Measurements from ENCODE around the gene TECTA. TPM values are rescaled to one million over a fixed set of nuclear protein-coding genes. Genes with fewer than 3 reads are reported as not detected.
"Not testable (repeated sequence)": the region's sequence is repeated elsewhere in the genome, so short reads cannot be mapped to it uniquely, and the experiment has no call there.

TECTA gene
- total RNA-seq, 2 donors from 2014 or later: 0.20 to 0.33 TPM

DNA sequence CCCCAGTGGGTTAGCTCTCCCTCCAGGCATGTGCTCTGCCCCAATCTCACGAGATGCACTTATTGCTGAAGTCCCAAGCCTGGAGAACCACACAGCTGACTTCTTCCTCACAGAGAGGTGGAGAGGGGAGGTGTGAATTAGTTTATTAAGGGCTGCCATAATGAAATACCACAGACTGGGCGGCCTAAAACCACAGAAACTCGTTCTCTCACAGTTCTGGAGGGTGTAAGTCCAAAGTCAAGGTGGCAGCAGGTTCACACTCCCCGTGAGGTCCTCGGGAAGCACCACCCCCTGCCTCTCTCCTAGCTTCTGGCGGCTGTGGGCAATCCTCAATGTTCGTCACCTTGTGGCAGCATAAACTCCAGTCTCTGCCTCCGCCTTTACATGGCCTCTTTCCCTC lies 39.3 kb downstream of the TECTA start:
- DNase-seq (ENCODE audit: low spot score in 2 of 2) (no peak), ATAC-seq (no peak)
- Mint-ChIP-seq H3K9me3 (no peaks in the 10 kb centered on the region), H3K36me3 (no peaks in the 10 kb centered on the region), H3K27ac (no peak overlapping the region)

DNA sequence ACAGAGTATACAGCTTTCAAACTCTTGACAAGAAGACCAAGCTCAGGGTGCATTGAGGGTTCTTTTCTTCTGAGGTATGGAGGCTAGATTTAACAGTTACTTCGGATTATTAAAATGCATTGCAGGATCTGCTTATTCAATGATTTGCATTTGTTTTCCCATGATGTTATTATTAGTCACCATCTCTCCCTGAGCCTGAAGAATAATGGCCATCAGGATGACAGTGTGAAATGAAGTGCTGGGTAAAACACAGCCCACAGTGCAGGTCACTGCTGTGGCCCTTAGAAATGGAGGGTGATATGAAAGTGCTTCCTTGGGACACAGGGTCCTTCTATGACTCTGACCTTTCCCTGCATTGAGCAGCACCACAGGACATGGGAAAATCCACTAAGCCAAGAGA lies 40.0 kb downstream of the TECTA start:
- no peaks in the 10 kb centered on the region for H3K9me3 Mint-ChIP-seq
- no peaks in the 10 kb centered on the region for H3K36me3 Mint-ChIP-seq
- ATAC-seq: no peak
- H3K27ac Mint-ChIP-seq: no peak overlapping the region
- DNase-seq (ENCODE audit: low spot score in 2 of 2): no peak

DNA sequence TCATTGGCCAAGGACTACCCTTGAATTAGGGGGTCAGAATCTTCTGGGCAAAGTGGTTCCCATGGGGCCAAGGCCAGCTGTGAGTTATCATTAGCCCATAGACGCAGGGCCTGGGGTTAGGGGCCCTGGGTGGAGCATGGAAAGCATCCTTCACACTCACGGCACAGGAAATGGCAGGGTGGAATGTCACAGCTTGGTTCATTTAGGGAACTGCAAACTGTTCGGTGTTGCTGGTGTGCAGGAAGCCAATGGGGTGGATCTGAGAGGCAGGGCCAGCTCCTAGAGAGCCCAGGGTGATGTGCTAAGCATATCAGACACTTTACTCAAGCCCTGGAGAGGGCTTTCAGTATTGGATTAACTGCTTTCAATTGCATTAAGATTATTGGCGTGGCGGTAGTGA lies 42.9 kb downstream of the TECTA start:
- no peaks in the 10 kb centered on the region for H3K36me3 Mint-ChIP-seq
- ATAC-seq: no peak
- no peaks in the 10 kb centered on the region for H3K9me3 Mint-ChIP-seq
- DNase-seq (ENCODE audit: low spot score in 2 of 2): no peak
- H3K27ac Mint-ChIP-seq: peak overlapping the region in 1 of 2 donors; percentile 40

DNA sequence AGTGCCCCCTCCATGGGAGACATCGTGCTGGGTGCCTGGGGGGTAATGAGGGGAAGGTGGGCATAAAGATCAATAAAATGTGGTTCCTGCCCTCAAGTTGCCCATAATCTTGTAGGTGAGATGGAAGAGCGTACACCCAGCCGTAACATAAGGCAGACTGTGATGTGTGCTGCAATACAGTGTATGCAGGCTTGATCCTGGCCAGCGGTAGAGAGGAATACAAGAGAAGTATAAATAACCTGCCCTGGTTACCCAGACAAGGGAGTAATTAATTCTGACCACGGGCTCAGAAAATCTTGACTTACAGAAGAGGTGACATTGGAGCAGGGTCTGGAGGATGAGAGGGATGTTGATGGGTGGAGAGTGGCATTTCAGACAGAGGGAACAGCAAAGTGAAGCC lies 43.7 kb downstream of the TECTA start:
- Mint-ChIP-seq H3K27ac (no peak overlapping the region), H3K9me3 (no peaks in the 10 kb centered on the region), H3K36me3 (no peaks in the 10 kb centered on the region)
- DNase-seq (ENCODE audit: low spot score in 2 of 2) (no peak), ATAC-seq (no peak)

DNA sequence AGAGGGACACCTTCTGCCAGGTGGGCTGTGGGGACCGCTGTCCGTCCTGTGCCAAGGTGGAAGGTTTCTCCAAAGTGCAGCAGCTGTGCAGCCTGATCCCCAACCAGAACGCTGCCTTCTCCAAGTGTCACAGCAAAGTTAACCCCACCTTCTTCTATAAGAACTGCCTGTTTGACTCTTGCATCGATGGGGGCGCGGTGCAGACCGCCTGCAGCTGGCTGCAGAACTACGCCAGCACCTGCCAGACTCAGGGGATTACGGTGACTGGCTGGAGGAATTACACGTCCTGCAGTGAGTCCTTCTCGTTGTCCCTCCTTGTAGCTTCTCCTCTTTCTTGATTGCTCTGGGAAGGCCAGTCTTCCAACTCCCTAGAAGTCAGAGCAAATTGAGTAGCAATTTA lies 44.8 kb downstream of the TECTA start:
- Mint-ChIP-seq H3K36me3 (no peaks in the 10 kb centered on the region), H3K27ac (no peak overlapping the region), H3K9me3 (no peaks in the 10 kb centered on the region)
- ATAC-seq: no peak
- no peak for DNase-seq (ENCODE audit: low spot score in 2 of 2)

DNA sequence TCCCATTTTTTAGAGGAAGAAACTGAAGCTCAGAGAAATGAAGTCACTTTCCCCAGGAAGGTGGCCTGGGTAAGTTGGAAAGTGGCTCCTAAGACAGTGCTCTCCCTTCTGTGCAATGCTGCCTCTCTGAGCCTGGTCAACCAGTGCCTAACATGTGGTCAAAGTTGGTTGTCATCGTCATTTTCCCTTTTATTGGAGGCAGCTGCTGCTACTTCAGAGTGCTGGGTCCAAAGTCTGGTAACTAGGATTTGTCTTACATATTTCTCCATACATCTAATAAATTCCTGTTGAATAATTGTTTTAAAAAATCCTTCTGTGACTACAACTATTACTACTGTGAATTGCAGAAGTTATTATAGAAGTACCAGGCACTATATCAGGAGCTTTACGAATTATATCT lies 48.1 kb downstream of the TECTA start:
- Mint-ChIP-seq H3K27ac (no peak overlapping the region), H3K36me3 (no peaks in the 10 kb centered on the region), H3K9me3 (no peaks in the 10 kb centered on the region)
- ATAC-seq (no peak), DNase-seq (ENCODE audit: low spot score in 2 of 2) (no peak)

DNA sequence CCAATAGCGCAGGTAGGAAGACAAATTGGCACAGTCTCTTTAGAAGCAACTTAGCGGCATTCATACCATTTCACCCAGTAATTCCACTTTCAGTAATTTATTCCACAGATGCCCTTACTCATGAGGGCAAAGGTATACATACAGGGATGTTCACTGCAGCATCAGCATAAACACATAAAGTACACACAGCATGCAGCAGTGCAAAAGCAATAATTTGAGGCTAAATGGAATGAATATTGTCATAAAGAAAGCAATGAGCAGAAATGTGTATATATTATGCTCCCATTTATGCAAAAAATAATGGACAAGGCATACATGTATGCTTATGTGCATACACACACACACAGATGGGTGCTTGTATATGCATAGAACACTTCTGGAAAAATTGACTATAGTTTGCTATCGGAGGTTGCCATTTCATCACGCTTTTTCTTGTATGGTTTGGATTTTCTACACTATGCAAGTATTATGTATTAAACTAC lies 50.2 kb downstream of the TECTA start:
- no peaks in the 10 kb centered on the region for H3K36me3 Mint-ChIP-seq
- H3K27ac Mint-ChIP-seq: no peak overlapping the region
- DNase-seq (ENCODE audit: low spot score in 2 of 2) (no peak), ATAC-seq (no peak)
- no peaks in the 10 kb centered on the region for H3K9me3 Mint-ChIP-seq

DNA sequence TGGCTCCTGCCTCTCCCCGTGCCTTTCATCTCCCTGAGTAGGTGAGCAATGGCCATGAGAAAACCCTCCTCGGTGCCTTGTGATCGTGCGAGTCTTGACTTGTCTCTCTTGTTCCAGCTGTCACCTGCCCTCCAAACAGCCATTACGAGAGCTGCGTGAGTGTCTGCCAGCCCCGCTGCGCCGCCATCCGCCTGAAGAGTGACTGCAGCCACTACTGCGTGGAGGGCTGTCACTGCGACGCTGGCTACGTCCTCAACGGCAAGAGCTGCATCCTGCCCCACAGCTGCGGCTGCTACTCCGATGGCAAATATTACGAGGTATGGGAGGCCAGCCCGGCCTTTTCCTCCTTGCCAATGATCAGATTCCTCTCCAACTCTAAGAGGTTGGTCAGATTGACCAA lies 51.7 kb downstream of the TECTA start:
- no peaks in the 10 kb centered on the region for H3K36me3 Mint-ChIP-seq
- DNase-seq (ENCODE audit: low spot score in 2 of 2): no peak
- no peak overlapping the region for H3K27ac Mint-ChIP-seq
- ATAC-seq: no peak
- no peaks in the 10 kb centered on the region for H3K9me3 Mint-ChIP-seq

DNA sequence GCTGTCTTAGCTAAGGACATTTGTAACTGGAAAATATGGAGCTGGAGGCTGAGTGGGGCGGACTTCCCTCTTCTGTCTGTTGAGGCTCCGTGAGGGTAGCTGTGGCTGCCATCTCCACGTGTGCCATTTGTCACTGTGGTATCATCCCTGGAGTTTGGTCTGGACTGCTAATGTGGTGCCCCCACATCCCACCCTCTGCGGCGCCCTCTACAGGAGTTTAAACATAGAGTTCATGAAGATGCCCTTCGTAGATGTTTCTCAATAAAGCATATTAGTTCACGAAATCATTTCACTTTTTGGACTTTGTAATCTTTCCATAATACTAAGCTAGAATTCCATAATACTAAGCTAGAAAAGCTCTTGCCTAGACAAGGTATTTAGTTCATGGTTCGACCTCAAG lies 52.4 kb downstream of the TECTA start:
- DNase-seq (ENCODE audit: low spot score in 2 of 2) (no peak), ATAC-seq (no peak)
- Mint-ChIP-seq H3K36me3 (no peaks in the 10 kb centered on the region), H3K9me3 (no peaks in the 10 kb centered on the region), H3K27ac (no peak overlapping the region)

DNA sequence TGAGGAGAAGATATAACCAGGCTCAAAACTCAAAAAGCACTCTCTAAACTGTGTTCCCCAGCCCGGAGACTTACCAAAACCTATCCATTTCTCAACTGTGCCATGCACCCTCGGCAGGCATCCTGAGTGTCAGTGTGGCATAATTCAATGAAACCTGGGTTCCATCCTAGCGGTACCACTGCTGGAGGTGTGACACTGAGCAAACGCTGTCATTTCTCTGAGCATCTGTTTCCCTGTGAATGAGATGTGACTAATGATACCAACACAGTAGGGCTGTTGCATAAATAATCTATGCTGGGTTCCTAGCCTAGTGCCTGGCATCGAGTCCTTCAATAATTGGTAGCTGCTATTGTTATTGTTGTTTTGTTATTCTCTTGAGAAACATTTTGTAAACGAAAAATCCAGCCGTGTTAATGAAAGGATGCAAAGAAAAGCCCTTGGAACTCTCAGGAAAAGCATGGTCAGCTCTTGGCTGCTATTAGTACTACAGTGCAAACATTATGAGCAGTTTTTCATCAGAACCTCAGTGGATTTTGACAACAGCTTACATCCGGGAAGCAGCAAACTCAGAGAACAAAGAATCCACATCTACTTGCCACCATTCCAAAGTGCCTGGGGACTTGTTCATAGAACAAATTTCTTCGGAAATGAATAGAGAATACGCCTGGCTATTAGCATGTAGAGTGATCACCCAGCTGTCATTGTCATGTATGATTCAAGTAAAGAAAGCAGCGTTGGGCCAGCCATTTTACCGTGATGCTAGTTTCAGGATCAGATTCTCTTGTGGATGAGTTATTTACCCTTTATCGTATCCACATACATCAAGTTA lies 53.7 kb downstream of the TECTA start:
- Mint-ChIP-seq H3K27ac (no peak overlapping the region), H3K36me3 (no peaks in the 10 kb centered on the region), H3K9me3 (no peaks in the 10 kb centered on the region)
- ATAC-seq (no peak), DNase-seq (ENCODE audit: low spot score in 2 of 2) (no peak)

DNA sequence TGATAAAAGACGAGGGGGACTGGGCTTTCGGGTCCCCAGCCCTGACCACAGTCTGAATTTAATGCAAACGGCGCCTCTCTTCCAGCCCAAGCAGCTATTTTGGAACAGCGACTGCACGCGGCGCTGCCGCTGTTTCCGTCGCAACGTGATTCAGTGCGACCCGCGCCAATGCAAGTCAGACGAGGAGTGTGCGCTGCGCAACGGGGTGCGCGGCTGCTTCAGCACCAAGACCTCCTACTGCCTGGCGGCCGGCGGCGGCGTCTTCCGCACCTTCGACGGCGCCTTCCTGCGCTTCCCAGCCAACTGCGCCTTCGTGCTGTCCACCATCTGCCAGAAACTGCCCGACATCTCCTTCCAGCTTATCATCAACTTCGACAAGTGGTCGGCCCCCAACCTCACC lies 56.7 kb downstream of the TECTA start:
- Mint-ChIP-seq H3K36me3 (no peaks in the 10 kb centered on the region), H3K9me3 (no peaks in the 10 kb centered on the region), H3K27ac (no peak overlapping the region)
- DNase-seq (ENCODE audit: low spot score in 2 of 2) (no peak), ATAC-seq (no peak)

DNA sequence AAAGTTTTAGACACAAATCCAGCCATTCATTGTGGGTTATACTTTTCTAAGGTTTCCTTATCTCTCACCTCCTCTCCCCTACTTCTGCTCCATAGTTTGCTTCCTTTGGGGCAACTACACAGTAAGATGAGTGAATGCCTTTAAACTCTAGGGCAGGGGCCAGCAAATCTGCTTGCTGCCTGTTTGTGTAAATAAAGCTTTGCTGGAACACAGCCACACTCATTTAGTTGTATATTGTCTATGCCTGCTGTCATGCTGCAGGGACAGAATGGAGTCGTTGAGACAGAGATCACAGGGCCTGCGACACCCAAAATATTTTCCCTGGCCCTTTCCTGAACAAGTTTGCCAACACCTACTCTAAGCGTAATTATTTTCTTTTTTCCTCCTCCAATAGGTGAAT lies 58.7 kb downstream of the TECTA start:
- ATAC-seq (no peak), DNase-seq (ENCODE audit: low spot score in 2 of 2) (no peak)
- H3K36me3 Mint-ChIP-seq: no peaks in the 10 kb centered on the region
- H3K9me3 Mint-ChIP-seq: no peaks in the 10 kb centered on the region
- H3K27ac Mint-ChIP-seq: no peak overlapping the region

DNA sequence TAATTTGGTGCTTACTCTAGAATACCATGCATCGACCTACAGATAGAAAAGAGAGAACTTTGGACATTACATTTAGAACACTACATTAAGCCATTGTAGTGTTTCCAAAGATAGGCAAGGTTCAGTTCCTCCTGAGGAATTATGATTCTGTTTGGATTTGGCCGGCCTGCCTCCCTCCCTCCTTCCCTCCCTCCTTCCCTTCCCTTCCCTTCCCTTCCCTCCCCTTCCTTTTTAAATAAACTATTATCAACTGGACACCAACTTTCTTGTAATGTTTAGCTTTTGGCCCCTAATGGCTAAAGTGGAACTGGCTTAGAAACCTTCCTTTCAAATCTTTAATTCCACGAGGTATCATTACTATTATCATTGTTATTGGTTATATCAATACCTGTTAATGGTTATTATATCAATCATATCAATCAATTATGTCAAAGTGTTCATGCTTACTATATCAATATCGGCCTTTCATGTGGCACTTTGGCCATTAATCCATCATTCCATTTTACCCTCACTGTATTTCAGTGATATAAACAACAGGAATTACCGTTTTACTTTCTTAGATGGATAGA lies 60.4 kb downstream of the TECTA start:
- ATAC-seq: no peak
- no peaks in the 10 kb centered on the region for H3K9me3 Mint-ChIP-seq
- no peak for DNase-seq (ENCODE audit: low spot score in 2 of 2)
- no peaks in the 10 kb centered on the region for H3K36me3 Mint-ChIP-seq
- no peak overlapping the region for H3K27ac Mint-ChIP-seq

DNA sequence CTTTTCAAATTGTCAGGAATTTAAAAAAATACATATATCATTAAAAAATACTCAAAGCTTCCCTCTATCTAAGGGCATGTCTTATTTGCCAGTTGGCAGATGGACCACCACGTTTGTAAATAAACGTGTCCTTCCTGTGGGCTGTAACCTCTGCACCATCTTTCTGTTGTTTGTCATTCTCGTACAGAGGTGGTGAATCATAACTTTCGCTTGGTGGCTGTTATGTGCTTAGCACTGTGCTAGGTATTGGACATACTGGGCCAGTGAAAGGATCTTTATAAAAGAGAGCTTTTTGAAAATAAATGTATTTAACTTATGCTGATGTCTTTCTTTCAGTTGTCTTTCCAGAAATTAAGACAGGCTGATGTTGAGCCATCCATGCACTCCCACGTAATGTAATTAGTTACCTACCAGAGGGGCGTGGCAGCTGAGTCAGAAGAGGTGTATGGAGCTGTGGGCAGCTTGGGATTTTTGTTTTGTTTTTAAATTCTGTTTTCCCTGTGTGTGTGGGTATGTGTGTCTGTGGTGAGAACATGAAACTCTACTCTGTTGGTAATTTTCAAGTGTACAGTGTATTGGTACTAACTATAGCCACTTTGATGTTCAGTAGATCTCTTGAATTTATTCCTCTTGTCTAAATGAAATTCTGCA lies 62.7 kb downstream of the TECTA start:
- Mint-ChIP-seq H3K9me3 (no peaks in the 10 kb centered on the region), H3K27ac (no peak overlapping the region), H3K36me3 (no peaks in the 10 kb centered on the region)
- peak in 1 of 2 donors; percentile 93 for ATAC-seq
- DNase-seq (ENCODE audit: low spot score in 2 of 2): peak in 1 of 2 donors; percentile 10

DNA sequence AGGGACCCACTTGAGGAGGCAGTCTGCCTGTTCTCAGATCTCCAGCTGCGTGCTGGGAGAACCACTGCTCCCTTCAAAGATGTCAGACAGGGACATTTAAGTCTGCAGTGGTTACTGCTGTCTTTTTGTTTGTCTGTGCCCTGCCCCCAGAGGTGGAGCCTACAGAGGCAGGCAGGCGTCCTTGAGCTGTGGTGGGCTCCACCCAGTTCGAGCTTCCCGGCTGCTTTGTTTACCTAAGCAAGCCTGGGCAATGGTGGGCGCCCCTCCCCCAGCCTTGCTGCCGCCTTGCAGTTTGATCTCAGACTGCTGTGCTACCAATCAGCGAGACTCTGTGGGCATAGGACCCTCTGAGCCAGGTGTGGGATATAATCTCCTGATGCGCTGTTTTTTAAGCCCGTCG lies 76.6 kb downstream of the TECTA start:
- ATAC-seq; H3K27ac Mint-ChIP-seq; DNase-seq (ENCODE audit: low spot score in 2 of 2): not testable (repeated sequence)
- Mint-ChIP-seq H3K36me3 (peaks cover 13 to 38% of the 10 kb centered on the region in 2 donors), H3K9me3 (peaks cover 19 to 22% of the 10 kb centered on the region in 2 donors)

DNA sequence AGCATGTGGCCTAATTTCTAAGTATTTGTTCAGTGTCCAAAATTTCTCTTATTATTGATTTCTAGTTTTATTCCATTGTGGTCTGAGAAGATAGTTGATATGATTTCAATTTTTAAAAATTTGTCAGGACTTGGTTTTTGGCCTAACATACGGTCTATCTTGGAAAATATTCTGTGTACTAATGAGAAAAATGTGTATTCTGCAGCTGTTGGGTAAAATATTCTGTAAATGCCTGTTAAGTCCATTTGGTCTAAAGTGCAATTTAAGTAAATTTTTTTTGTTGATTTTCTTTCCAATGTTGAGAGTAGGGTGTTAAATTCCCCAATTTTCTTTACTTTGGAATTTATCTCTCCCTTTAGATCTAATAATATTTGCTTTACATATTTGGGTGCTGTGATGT lies 78.3 kb downstream of the TECTA start:
- no peak overlapping the region for H3K27ac Mint-ChIP-seq
- peaks cover 19 to 22% of the 10 kb centered on the region in 2 donors for H3K9me3 Mint-ChIP-seq
- peaks cover 13 to 38% of the 10 kb centered on the region in 2 donors for H3K36me3 Mint-ChIP-seq
- DNase-seq (ENCODE audit: low spot score in 2 of 2) (no peak), ATAC-seq (no peak)

DNA sequence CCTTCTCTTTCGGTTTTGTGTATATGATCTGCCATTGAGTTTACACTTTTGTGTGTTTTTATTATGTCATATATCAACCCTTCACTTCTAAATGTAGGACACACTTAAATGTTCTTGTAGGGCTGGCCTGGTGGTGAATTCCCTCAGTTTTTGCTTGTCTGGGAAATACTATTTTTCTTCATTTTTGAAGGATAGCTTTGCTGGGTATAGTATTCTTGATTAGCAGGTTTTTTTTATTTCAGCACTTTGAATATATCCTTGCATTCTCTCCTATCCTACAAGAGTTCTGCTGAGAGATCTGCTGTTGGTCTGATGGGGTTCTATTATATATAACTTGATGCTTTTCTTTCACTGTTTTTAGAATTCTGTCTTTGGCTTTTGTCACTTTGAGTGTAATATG lies 79.1 kb downstream of the TECTA start:
- Mint-ChIP-seq H3K27ac (no peak overlapping the region), H3K36me3 (peaks cover 13 to 36% of the 10 kb centered on the region in 2 donors), H3K9me3 (peaks cover 19 to 21% of the 10 kb centered on the region in 2 donors)
- DNase-seq (ENCODE audit: low spot score in 2 of 2): no peak
- no peak for ATAC-seq
